Posterior vena cava (tissue), 2 donors: ENCODE results near the gene DEDD2. TPM values are rescaled to one million over a fixed set of nuclear protein-coding genes. Genes with fewer than 3 reads are reported as not detected.

Experiments
- DNase-seq: peaks from one replicate; pipeline ENCODE4 v3.0.0-alpha.2; 2020; ENCODE audit warnings: low spot score
- intact Hi-C, 2 donors: fragments of 100-400 bp; cut with DNase I; formaldehyde crosslinking; loops; one replicate each; pipeline versions ENCODE4 v1.14.1 to v1.14.2; 2022 to 2023
- total RNA-seq, 2 donors: library from RNA; stranded (reverse); fragmentation: NEBNext Ultra II Directional; extraction: Animal tissue kit (Norgen Biotek cat#: 25700); gene quantifications; one replicate each; pipeline ENCODE4 v1.2.1, GENCODE V29; 2021
- donor health status: DM: yes; HTN: yes; CAD: no.
- donor health status: DM: yes; HTN: yes; CAD: no.

DEDD2 gene
- total RNA-seq, 2 donors from 2014 or later: 12.2 to 13.0 TPM

DNA sequence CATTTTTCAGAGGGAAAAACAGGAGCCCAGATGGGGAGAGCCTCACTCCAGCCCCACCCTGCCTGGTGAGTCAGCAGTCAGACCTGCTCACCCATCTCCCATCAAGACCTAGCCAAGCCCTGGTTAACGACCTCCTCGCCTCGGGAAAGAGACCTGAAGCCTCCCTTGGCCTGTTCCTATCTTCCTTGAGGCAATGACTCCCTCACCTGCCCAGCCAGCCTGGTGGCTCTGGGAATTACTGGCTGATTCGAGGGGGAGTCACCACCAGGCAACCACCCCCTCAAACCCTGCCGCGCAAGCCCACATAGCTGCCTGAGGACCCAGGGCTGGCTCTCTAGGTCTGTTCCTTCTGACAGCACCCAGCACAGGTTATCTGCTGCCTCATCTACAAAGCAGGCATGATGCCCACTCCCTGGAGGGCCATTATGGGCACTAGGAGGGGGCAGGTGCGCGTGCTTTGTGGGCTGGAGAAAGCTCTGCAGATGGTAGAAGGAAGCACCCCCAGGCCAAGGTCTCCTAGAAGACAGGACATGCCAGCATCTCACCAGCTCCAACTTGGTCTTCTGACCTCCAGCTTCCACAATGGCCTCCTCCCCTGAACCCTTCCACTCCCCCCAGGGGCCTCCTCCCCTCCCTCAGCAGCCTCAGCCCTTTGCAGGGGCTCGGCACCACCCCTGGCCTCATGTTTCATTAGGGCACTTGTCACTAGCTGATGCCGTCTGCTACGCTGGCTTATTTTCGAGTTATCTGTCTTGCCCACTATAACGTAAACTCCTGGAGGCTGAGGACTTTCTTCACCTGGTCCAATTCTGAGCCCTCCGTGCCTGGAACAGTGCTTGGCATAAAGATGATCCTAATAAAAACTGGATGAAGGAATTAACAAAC is 10.4 kb downstream of the DEDD2 start:
- DNase-seq: no peak
- intact Hi-C loops: no loop called here

DNA sequence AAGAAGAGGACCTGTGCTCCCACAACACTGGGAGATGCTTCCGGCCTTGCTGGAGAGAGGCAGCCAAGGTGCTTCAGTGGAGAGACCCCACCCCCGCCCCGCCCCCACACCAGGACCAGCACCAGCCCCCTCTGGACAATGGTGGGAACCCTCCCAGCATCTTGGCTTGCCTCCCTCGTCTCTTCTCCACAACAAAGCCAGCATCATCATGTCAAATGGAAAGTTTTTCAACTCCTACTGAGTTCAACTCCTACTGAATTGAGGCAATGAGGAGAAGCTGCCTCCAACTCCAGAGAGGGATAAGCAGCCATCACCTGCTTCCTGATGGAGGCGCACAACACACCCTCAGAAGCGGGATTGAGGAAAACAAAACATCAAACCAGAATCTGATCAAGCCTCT is 12.8 kb downstream of the DEDD2 start:
- no peak for DNase-seq
- intact Hi-C loops: no loop called here

DNA sequence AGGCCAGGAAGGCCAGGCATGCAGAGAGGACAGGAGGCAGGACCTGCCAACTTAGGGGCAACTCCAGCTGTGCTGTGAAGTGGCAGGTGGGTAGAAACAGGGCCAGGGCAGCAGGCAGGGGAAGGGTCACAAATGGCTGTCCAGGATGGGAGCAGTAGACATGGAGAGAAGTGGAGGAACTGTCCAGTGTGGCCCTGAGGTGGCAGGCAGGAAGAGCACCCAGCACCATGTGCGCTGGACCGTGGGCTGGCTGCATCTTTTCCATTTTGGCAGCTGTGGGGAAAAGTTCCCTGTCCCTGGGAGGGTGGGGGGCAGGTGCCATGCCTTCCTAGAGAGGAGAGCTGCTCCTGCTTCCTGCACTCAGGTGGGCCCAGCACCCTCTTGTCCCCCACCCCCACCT is 13.8 kb downstream of the DEDD2 start:
- intact Hi-C loops: no loop called here
- no peak for DNase-seq

DNA sequence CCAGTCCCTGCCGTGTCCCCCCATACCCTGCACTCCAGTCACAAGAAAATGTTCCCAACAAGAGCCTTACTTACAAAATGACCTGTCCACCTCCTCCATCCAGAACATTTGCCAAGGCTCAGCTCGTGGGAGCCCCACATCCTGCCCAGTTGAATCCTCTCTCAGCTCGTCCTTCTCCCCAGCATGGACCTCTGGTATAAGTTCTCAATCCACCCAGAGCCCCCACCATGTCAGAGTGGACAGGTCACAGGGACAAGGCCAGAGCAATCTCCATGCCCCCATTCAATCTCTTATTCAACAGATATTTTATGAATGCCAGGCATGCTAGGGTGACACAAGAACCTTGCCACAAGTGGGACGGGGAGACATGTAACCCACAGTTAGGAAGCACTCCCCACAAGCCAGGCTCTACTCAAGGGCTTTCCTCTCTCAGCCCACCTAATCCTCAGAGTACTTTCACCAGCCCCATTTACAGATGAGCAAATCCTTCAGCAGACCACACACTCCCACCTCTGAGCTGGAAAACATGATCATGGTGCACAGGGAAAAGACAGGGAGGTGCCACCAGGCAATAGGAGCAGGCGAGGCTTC is 15.1 kb downstream of the DEDD2 start:
- intact Hi-C loops: no loop called here
- peak; percentile 58 for DNase-seq

DNA sequence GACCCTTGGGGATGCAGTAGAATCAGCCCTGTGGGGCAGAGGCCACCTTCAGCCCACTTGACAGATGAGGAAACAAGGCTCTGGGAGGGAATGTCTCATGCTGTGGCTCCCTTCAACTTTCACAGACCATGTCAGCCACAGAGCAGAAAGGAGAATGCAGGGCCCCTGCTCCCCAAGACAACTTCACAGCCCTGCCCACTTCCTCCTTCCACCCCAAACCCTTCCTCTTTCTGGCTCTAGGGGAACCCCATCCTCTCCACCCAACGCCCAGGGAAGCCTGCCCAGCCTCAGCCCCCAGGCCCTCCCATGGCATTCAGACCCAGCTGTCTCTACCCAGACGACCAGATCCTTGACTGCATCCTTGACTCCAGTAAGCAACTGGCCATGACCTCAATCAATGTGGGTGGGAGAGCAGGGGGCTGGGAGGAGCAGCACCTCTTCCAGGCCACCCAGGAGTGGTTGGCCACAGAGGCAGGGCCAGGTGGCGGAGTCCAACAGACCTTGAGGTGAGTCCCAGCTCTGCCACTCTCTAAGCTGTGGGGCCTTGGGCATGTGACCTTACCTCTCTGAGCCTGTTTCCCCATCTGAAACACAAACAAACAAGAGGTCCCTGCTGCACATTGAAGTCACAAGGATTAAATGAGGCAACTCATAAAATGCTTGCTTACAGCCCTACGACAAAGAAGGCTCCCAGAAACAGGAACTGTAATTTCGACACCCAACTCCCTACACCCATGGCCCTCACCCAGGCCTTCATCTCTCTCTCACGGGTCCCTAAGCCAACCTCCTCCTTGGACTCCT is 15.8 kb downstream of the DEDD2 start:
- intact Hi-C loops: no loop called here
- peak; percentile 80 for DNase-seq

DNA sequence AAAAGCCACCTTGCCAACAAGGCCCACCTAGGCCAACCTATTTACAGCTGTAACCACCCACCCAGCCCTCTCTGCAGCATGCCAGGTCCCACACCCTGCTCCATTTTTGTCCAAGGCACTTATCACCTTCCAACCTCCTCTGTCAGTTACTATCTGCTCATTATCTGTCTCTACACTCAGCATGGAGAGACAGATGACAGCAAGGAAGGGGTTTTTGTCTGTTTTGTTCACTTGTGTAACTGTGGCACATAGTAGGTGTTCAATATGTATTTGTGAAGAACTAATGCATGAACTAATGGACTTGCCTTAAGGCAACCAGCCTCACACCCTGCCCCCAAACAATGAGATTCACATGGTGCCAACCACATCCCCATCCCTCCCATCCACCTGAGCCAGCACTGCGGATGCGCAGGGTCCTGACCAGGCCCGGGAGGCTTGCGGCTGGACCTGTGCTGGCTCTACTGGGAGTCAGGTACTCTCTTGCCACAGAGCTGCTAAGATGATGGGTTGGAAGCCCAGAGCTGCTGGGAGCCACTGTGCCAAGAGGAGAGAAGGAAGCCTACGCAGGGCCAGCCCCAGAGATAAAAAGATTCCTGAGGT is 17.3 kb downstream of the DEDD2 start:
- intact Hi-C loops: no loop called here
- peak; percentile 48 for DNase-seq

DNA sequence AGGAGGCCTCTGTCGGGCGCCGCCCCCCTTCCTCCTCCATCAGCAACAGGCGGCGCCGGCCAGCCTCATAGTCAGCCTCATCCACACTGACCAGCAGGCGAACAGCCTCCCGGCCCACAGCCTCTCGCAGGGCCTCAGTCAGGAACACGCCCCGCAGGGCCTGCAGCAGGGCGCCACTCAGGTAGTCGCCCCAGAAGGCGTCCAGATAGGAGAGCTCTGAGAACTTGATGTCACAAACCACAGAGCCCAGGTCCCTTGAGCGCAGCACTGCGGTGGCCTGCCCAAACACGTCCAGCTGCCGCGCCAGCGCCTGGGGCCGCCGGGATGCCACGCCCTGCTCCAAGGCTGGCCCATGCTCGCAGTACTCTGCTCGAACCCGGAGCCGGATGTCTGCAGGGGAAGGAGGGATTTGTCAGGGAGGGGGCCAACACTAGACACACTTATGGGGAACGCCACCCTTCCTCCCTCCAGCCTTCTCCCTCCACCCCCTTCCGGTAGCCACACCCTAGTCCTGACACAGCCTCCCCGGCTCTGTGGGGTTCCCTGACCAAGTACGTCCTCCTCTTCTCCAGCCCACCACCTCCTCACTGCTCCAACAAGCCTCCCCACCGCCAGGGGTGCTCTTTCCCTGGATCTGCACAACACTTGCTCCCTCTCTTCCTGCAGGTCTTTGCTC is 17.9 kb downstream of the DEDD2 start:
- peak; percentile 85 for DNase-seq
- intact Hi-C loops: no loop called here

DNA sequence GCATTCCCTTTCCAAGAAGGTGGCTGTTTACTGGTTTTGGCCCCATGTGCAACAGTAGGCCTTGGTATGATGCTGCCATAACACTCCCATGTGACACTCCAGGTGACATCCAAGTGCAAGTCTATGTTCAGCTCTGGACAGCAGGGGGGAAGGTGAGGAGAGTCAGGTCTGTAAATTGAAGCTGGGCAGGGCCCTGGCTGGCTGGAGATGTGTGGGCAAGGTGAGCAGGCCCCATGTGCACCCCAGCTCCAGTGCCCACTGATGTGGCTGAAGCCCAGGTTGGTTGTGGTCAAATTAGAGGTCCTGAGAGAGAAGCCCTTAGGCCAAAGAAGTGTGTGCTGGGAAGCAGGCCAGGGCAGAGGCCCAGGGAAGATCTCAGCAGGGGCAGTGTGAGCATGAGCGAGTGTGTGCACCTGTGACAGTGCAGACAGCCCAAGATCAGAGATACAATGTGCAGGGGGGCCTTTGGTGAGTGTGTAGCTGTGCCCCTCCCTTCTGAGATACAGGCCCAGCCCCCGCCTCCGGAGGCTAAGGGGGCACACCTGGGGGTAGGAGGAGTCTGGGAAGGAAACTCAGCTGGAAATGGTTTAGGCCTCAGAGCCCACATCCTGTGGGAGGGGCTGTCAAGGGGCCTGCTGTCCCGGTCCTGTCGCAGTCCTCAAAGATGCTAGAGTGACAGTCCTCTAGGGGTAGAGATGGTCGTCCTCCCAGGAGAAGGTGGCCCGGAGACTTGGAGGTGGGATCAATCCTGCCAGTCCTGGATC is 18.6 kb downstream of the DEDD2 start:
- peak; percentile 70 for DNase-seq
- intact Hi-C loops: no loop called here

DNA sequence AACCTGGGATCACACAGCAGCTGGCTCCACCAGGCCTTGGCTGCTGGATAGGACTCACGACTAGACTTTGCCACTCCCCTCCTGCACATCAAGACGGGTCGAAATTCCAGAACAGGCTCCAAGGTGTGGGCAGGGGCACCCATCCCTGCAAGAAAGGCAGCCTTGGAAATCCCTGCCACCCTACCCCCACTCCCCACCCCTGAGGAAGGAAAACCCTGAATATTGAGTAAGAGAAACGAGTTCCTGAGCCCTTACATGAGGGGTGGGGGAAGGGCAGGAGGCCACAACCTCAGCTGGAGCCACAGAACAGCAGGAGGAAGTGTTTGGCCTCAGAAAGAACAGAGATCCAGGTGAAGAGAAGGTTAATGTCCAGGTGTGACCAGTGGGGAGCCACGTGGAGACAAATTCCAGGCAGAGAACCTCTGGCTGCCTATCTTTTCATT is 20.1 kb downstream of the DEDD2 start:
- intact Hi-C loops: no loop called here

DNA sequence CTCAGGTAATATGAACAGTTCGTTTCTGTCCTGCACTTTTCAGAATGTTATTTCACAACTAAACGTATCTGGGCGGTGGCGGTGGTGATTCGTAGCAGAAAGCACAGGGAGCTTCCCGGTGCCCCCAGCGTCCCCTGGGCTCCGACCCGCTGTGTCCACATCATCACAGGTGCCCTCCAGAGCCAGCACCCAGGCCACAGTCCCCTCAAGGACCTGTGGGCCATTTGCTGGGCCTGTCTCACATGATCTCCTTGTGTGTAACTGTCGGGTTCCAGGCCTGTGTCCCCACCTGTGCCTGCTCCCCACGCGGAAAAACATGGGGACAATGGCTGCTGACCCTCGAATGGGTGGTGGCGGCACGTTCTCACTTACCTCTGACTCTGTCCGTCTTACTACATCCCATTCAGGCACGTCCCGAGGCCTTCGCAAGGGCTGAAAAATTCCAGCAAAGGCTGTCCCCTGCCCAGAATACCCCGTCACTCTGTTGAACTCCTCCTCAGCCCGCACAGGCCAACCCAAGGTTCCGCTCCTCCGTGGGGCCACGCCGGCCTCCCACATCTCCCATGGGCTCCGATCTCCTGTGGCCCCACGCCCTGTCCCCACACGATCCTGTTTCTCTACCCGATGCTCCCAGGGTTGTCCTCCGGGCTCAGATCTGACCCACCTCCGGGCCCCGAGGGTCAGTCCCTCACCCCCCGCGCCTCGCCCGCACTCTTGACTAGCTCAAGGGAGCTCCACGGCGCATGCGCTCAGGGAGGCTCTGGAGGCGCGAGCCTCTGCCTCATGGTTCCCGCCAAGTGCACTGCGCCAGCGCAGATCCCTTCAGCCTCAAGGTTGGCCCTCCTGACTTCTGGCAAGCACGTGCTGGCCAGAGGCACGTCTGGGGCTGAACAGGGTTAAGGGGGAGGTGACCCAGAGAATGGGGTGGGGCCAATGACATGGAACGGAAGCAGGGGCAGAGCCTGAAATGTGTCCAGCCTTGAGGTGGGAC is 21.2 kb downstream of the DEDD2 start:
- no peak for DNase-seq
- intact Hi-C loops: no loop called here

More for the DNA sequence above, 20.1 kb downstream of the DEDD2 start:
- no peak for DNase-seq

DNA sequence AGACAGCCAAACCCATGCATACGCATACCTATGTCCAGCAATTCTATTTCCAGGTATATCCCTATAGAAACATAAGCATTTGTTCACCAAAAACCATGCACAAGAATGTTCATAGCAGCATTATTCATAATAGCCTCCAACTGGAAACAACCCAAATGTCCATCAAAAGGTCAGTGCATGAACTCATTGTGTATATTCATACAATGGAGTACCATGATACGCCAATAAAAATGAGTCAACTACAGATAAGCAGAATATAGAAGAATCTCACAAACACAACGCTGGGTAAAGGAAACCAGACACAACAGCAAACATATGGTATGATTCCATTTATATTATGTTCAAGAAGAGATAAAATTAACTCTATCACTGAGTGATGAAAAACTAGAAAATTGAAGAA is 23.8 kb downstream of the DEDD2 start:
- no peak for DNase-seq
- intact Hi-C loops: loop anchor here in 1 of 2 donors (5.0 kb wide), 1 partner anchor 174 kb away; no protein-coding TSS in a partner anchor

DNA sequence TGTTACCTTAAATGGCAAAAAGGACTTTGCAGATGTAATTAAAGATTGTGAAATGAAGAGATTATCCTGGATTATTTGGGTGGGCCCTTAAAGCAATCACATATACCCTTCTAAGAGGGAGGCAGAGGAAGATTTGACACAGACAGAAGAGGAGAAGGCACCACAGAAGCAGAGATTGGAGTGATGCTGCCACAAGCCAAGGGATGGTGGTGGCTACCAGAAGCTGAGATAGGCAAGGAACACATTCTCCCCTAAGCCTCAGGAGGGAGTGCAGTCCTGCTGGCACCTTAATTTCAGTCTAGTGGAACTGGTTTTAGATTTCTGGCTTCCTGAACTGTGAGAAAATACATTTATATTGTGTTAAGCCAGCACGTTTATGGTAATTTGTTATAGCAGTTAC is 24.2 kb downstream of the DEDD2 start:
- intact Hi-C loops: loop anchor here in 1 of 2 donors (5.0 kb wide), 1 partner anchor 174 kb away; no protein-coding TSS in a partner anchor

DNA sequence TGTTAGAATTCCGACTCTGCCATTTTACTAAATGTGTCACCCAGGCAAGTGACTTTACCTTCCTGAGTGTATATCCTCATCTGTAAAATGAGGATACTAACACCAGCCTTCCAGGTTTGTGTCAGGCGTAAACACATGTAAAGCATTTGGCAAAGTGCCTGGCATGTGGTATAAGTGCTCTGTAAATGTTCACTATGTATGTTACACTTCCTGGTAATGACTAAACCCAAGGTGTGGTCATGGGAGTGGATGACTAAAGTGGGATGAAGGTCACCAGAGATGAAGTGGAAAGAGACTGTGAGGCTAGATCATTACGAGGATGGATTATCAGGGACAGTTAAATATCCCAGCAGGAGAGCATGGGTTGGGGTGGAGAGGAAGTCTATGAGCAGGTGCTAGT is 25.6 kb downstream of the DEDD2 start:
- intact Hi-C loops: loop anchor here in 1 of 2 donors (5.0 kb wide), 1 partner anchor 175 kb away; no protein-coding TSS in a partner anchor
- no peak for DNase-seq

More for the DNA sequence above, 24.2 kb downstream of the DEDD2 start:
- DNase-seq: no peak

DNA sequence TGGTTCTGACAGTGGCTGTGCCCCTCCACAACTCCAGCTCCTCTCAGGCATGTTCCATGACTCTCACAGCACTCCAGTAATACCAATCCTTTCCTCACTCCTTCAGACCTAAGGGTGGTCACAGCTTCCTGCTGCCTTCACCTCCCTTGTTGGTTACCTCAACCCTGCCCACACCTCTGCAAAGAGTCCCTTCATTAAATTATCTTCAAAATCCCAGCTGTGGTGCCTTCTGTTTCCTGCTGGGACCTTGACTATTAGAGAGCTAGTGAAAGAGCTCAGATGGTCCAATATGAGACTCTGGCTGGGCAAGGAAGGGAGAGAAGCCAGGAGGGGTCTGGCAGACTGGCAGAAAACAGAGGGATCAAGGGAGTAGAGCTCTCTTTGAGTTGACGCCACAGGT is 26.1 kb downstream of the DEDD2 start:
- no peak for DNase-seq

DNA sequence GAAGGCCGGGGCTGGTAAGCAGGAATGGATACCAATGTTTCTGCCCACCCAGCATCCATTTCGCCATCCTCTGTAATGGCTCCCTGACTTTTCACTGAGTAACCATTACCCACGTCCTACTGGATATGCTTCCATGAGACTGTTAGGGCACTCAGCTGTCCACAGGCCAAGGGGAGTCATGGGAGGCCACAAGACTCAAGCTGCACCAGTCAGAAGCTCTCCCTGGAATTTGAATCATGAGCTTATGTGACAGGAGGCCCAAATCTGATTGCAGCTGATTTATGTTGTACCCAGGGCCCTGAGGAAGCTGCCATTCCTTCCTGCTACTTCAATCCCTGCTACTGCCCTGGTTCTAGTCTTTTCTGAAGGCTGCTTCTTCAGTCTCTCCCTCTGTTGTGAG is 28.3 kb downstream of the DEDD2 start:
- no peak for DNase-seq
- intact Hi-C loops: no loop called here

More for the DNA sequence above, 26.1 kb downstream of the DEDD2 start:
- intact Hi-C loops: loop anchor here in 1 of 2 donors (5.0 kb wide), 1 partner anchor 176 kb away; no protein-coding TSS in a partner anchor

DNA sequence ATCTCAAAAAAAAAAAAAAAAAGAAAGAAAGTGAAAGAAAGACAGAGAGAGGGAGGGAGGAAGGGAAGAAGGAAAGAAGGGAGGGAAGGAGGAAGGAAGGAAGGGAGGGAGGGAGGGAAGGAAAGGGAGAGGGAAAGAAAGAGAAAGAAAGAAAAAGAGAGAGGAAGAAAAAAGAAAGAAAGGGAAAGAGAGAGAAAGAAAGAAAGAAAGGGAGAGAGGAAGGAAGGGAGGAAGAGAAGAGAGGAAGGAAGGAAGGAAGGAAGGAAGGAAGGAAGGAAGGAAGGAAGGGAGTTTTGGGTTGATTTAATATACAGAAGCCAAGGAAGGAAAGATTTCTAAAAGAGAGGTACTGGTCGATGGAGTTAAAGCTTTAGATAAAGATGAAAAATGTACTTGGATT is 28.8 kb downstream of the DEDD2 start:
- DNase-seq: no peak
- intact Hi-C loops: no loop called here

DNA sequence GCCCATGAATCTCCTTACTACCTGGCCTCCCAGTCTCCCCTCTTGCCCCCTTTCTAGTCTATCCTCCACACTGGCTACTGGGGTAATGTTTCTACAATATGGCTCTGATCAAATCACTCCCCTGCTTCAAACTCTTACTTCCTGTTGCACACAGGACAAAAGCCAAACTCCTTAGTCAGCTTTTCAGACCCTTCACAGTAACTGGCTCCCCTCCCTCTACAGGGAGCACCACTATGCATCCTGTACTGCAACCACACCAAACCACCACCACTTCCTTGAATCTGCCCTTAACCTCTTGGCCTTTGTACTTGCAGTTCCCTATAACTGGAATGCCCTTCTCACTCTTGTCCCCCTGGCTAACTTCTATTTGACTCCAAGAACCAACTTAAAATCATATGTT is 32.2 kb downstream of the DEDD2 start:
- intact Hi-C loops: no loop called here
- no peak for DNase-seq
